GM12878 (cell line): ENCODE measurements around the gene CASP8AP2. TPM values are rescaled to one million over a fixed set of nuclear protein-coding genes. Genes with fewer than 3 reads are reported as not detected.
"Not testable (repeated sequence)": the region's sequence is repeated elsewhere in the genome, so short reads cannot be mapped to it uniquely, and the experiment has no call there.

ENCODE experiments used
- ATAC-seq: fragments of 200-7000 bp; cut with Tn5 transposase; 3 replicates; pipeline ENCODE4 v1.9.1; 2020; ENCODE audit warnings: mild to moderate bottlenecking, moderate library complexity
- BruUV-seq: library from RNA; stranded (reverse); fragments of 400-500 nt; replicated peaks from 2 replicates; lab custom pipeline; 2021; lab: Mats Ljungman, UMichigan
- CTCF ChIA-PET: fragments of 300-600 bp; sonication (Branson Sonifier 250); formaldehyde crosslinking; extraction: SDS; loops from one replicate; lab custom pipeline; 2021; ENCODE audit warnings: inconsistent platforms; lab: Yijun Ruan, JAX
- POLR2A ChIA-PET: fragments of 350-600 bp; formaldehyde crosslinking; extraction: SDS; loops from one replicate; lab custom pipeline; 2021; ENCODE audit warnings: inconsistent platforms; lab: Charles Lee
- RAD21 ChIA-PET: fragments of 300-600 bp; sonication (Branson Sonifier 250); formaldehyde crosslinking; loops from one replicate; lab custom pipeline; 2023; ENCODE audit warnings: antibody characterized with exemption; ENCODE audit not compliant: unreplicated experiment; lab: Charles Lee
- SMC1A ChIA-PET: fragments of 300-600 bp; sonication (Branson Sonifier 250); formaldehyde crosslinking; loops from one replicate; lab custom pipeline; 2023; ENCODE audit not compliant: unreplicated experiment, uncharacterized antibody; lab: Charles Lee
- DNase-seq: peaks from one replicate; pipeline ENCODE4 v3.0.0-alpha.2; 2011; ENCODE audit warnings: low read depth, low spot score
- FAIRE-seq: peaks from 3 replicates; lab custom pipeline; 2011; peaks lifted over from hg19 to GRCh38; lab: Jason Lieb, UNC
- H2AFZ ChIP-seq: 2 replicates; pipeline ENCODE4 v1.6.0; 2011; ENCODE audit warnings: low read depth, low read length, control low read depth; ENCODE audit not compliant: control insufficient read depth
- H3K27ac ChIP-seq: 2 replicates; pipeline ENCODE4 v1.5.1; 2011; ENCODE audit warnings: control low read depth; ENCODE audit not compliant: control insufficient read depth, insufficient read depth
- H3K27me3 ChIP-seq, 2 experiments: replicated peaks in 1 of 2; 2 replicates each; pipeline versions ENCODE4 v1.6.0 to v1.6.1; 2011; ENCODE audit warnings: low read length in 1 of 2; ENCODE audit not compliant: control insufficient read depth in 2 of 2, insufficient read depth in 2 of 2
- H3K36me3 ChIP-seq, 2 experiments: 2 replicates each; pipeline ENCODE4 v1.5.1; 2011; ENCODE audit warnings: low read length in 1 of 2; ENCODE audit not compliant: control insufficient read depth in 2 of 2, insufficient read depth in 2 of 2
- H3K4me1 ChIP-seq: 2 replicates; pipeline ENCODE4 v1.6.1; 2011; ENCODE audit warnings: mild to moderate bottlenecking, low read length, moderate library complexity, mixed read lengths; ENCODE audit not compliant: control insufficient read depth, insufficient read depth
- H3K4me2 ChIP-seq: 2 replicates; pipeline ENCODE4 v1.6.0; 2011; ENCODE audit warnings: control low read depth; ENCODE audit not compliant: control insufficient read depth, insufficient read depth
- H3K4me3 ChIP-seq: fragments of 200-600 bp; sonication (generic); 2 replicates; pipeline ENCODE4 v1.5.1; 2016
- H3K79me2 ChIP-seq: 2 replicates; pipeline ENCODE4 v1.6.0; 2011; ENCODE audit warnings: low read length; ENCODE audit not compliant: control insufficient read depth, insufficient read depth
- H3K9ac ChIP-seq: 2 replicates; pipeline ENCODE4 v1.8.0; 2011; ENCODE audit warnings: low read length, control low read depth, mixed read lengths; ENCODE audit not compliant: control insufficient read depth, insufficient read depth
- H3K9me3 ChIP-seq: replicated peaks from 3 replicates; pipeline ENCODE4 v1.5.1; 2011; ENCODE audit warnings: mild to moderate bottlenecking, low read length; ENCODE audit not compliant: control insufficient read depth, insufficient read depth
- H4K20me1 ChIP-seq: 2 replicates; pipeline ENCODE4 v1.6.0; 2011; ENCODE audit not compliant: control insufficient read depth, insufficient read depth
- NRF1 ChIP-seq: conservative IDR thresholded peaks from 2 replicates; pipeline ENCODE4 v1.6.1; 2011; ENCODE audit warnings: mild to moderate bottlenecking, low read depth, low read length, improper control_type of control experiment
- REST ChIP-seq: IDR thresholded peaks from 2 replicates; pipeline ENCODE4 v1.6.1; 2012; ENCODE audit warnings: mild to moderate bottlenecking, low read depth, low read length
- SMC3 ChIP-seq: IDR thresholded peaks from 2 replicates; pipeline ENCODE4 v1.6.1; 2011; ENCODE audit warnings: low read length, improper control_type of control experiment, borderline replicate concordance
- WGBS: methylation state at CpG from one replicate; pipeline ENCODE4 v1.1.6; 2016; ENCODE audit warnings: low lambda C conversion rate; ENCODE audit not compliant: insufficient replicate concordance, insufficient coverage; ENCODE audit errors: missing lambda C conversion rate; 5-methylcytosine and 5-hydroxymethylcytosine counted together
- in situ Hi-C: fragments of 300-500 bp; cut with MboI; formaldehyde crosslinking; loops from 9 replicates; pipeline ENCODE4 v1.14.3; 2018; ENCODE audit warnings: mixed read lengths
- intact Hi-C: fragments of 100-400 bp; cut with micrococcal nuclease; formaldehyde crosslinking; loops from one replicate; pipeline ENCODE4 v1.14.2; 2022; ENCODE audit not compliant: unreplicated experiment
- polyA plus RNA-seq, 11 experiments: library from polyadenylated mRNA; depleted of rRNA in 4 of 11; unstranded in 6 of 11; stranded (reverse) in 5 of 11; fragments of >200 nt; fragmentation: Nextera tagmentation in 4 of 11; fragmentation: Illumina TruSeq in 1 of 11; extraction: Ambion mirVana in 4 of 11; extraction: Trizol in 1 of 11; gene quantifications; 1 replicate in 1 of 11; 2 replicates in 10 of 11; pipeline versions ENCODE4 v1.2.1 to v1.2.3, GENCODE V29; 2011 to 2016; ENCODE audit warnings: inconsistent platforms in 2 of 11, missing spikeins in 2 of 11, low read depth in 1 of 11
- total RNA-seq, 4 experiments: library from RNA; depleted of rRNA in 3 of 4; stranded (reverse); fragments of >200 nt in 3 of 4; fragmentation: Illumina TruSeq in 1 of 4; extraction: Trizol in 1 of 4; gene quantifications; 2 replicates each; pipeline versions ENCODE4 v1.2.1 to v1.2.3, GENCODE V29; 2013 to 2021

The CASP8AP2 gene
- total and polyA plus RNA-seq, 10 of the 15 experiments (the other 5 are each of a cell fraction or from before 2014, with no cell fraction given), result 11.1 to 28.7 (median 17.1) TPM

DNA sequence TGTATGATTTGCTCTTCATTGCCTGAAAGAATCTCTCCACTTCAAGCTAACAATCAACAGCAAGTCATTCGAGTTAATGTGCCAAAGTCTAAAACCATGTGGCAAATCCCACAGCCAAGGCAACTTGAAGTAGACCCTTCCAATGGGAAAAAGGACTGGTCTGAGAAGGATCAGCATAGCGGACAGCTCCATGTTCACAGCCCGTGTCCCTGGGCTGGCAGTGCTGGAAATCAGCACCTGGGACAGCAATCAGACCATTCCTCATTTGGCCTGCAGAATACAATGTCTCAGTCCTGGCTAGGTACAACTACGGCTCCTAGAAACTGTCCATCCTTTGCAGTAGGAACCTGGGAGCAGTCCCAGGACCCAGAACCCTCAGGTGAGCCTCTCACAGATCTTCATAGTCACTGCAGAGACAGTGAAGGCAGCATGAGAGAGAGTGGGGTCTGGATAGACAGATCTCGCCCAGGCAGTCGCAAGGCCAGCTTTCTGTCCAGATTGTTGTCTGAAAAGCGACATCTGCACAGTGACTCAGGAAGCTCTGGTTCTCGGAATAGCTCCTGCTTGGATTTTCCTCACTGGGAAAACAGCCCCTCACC is 65.7 kb downstream of the CASP8AP2 start:
- no peak for FAIRE-seq

DNA sequence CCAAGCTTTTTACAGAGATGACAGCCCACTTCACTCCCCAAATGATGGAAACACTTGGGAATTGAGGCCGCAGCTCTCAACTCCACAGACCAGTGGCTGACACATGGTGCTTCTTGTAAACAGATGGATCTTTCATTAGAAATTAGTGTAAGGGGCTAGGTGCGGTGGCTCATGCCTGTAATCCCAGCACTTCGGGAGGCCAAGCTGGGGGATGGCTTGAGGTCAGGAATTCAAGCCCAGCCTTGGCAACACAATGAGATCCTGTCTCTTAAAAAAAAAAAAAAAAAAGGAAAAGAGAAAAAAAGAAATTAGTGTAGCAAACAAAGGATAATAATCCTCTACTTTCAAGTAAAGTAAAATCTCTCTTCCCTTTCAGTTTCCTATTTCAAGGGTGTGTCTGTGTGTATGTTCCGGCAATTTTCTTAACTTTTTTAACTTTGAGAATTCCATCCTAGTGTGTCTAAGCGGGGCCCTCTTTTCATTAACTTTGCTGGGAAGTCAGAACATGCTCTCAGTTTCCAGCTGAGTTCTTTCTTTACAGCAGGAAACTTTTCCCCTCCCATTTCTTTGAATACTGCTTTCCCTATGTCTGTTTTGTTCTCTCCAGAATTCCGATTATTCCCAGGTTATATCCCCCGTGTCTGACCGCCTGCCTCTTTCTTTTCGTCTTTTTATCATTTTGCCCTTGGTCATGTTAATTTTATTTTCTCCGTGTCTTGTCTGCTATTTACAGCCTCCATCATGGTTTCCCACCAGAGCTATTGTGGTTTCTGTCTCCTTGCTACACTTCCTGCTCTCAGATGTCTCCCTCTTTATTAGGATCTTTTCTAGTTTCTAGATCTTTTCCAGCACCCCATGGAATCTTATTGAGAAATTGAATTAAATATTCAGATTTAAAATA is 80.6 kb downstream of the CASP8AP2 start:
- POLR2A ChIA-PET, result interaction anchor here (0.7 kb wide), 1 partner anchor 612 kb away, joined by 3 read pairs; no protein-coding TSS in a partner anchor
- in situ Hi-C loops, H3K27me3 ChIP-seq, intact Hi-C loops, H3K9ac ChIP-seq, BruUV-seq, H3K9me3 ChIP-seq, RAD21 ChIA-PET, H3K79me2 ChIP-seq, H3K4me1 ChIP-seq, ATAC-seq, H3K36me3 ChIP-seq, H3K4me2 ChIP-seq, SMC1A ChIA-PET, H2AFZ ChIP-seq, H3K27ac ChIP-seq, H4K20me1 ChIP-seq, DNase-seq, H3K4me3 ChIP-seq, FAIRE-seq: not testable (repeated sequence)
- CTCF ChIA-PET, result interaction anchor here (2.0 kb wide), 1 partner anchor 31 kb away, joined by 6 read pairs; no protein-coding TSS in a partner anchor
- WGBS, result 32% methylated on average over 10 of the region's 10 CpGs

More for the DNA sequence above, 65.7 kb downstream of the CASP8AP2 start:
- Histone ChIP-seq H3K4me2 (no peak overlapping the region), H3K9ac (no peak overlapping the region), H3K36me3 (no peaks in the 10 kb centered on the region), H2AFZ (no peak overlapping the region), H3K4me3 (no peak overlapping the region), H3K79me2 (no peaks in the 10 kb centered on the region), H3K9me3 (no peaks in the 10 kb centered on the region), H4K20me1 (no peaks in the 10 kb centered on the region), H3K27me3 (no peaks in the 10 kb centered on the region; a peak in 1 of 4 replicates), H3K4me1 (no peaks in the 10 kb centered on the region), H3K27ac (no peak overlapping the region)
- intact Hi-C loops, result no loop called here
- ATAC-seq (0 out of 3 replicates have a peak, but pooled peaks have one; percentile 52), DNase-seq (no peak)
- in situ Hi-C loops, result no loop called here
- POLR2A ChIA-PET, result no interaction called here
- SMC1A ChIA-PET, result no interaction called here
- RAD21 ChIA-PET, result no interaction called here
- no TSS peak for BruUV-seq
- TF ChIP-seq NRF1, result no peak
- peak; percentile 96 for TF ChIP-seq REST
- no peak for TF ChIP-seq SMC3
- 34% methylated on average over 8 of the region's 8 CpGs for whole genome bisulfite sequencing
- CTCF ChIA-PET, result no interaction called here
